HG02938 (cell line): ENCODE measurements around the gene PPTC7.
"Not testable (repeated sequence)": the region's sequence is repeated elsewhere in the genome, so short reads cannot be mapped to it uniquely, and the experiment has no call there.

ENCODE experiments used
- ATAC-seq: cut with Tn5 transposase; IDR thresholded peaks from one replicate; pipeline ENCODE4 v1.9.1; 2021; ENCODE audit warnings: mild to moderate bottlenecking, moderate library complexity; ENCODE audit not compliant: unreplicated experiment

PPTC7 gene

GRCh38 chr12:110587102-110587501 lies 4.0 kb upstream of the PPTC7 start:
- ATAC-seq = not testable (repeated sequence)

DNA sequence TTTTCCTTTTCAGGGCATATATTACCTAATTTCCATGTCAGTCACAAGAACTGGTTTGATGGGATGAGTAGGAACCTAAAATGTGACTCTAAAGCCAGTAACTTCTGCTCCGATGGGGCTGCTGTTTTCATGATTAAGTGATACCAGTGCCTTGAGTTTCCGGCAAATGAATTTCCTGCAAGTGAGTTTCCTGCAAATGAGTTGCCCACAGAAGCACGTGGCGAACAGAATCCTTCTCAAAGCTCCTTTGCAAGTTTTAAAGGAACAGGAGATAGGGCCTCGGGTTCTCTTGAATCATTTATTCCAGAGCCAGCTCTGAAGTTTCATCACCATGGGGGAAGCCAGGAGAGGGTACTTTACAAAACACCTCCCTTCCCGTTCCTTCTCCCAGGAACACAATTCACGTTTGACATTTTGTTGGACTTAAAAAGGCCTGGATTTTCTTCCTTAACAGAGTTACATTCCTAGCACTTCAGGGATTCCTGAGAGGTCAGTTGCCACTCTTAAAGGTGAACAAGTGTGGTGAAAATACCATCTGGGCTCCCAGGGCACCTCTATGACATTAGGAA lies 2.2 kb upstream of the PPTC7 start:
- no peak for ATAC-seq

GRCh38 chr12:110582276-110583136 lies 612 bp downstream of the PPTC7 start:
- peak; percentile 35 for ATAC-seq

- ATAC-seq = no peak
These were observed 1.2 kb downstream of the PPTC7 start for GRCh38 chr12:110581931-110582275.

- ATAC-seq = no peak
These were observed 3.4 kb downstream of the PPTC7 start for GRCh38 chr12:110579535-110580253.

DNA sequence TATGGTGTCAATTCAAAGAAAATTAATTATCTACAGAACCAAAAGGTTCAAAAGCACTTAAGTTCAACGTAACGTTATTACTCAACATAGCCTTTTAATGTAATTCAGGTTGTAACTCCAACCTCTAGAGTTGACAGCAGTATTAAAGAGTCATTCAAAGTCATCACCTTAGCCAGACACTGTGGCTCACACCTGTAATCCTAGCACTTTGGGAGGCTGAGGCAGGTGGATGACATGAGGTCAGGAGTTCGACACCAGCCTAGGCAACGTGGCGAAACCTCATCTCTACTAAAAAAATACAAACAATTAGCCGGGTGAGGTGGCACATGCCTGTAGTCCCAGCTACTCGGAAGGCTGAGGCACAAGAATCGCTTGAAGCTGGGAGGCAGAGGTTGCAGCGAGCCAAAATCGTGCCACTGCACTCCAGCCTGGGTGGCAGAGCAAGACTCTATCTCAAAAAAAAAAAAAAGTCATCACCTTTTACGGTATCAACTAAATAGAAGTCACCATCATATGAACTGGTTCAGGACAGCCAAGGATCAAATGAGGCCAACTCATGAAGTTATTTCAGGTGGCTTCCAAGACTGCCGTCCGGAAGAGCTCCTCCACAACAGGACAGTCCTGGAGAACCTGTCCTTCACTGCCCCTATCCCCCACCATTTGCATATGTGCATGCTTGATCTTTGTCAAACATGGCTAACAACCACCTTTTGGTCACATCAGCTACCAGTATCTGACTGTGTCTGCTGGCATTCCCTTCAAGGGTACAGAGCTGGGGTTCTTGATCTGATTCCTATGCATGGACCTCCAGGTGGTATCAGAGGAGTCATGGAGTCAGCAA lies 4.2 kb downstream of the PPTC7 start:
- ATAC-seq = no peak

DNA sequence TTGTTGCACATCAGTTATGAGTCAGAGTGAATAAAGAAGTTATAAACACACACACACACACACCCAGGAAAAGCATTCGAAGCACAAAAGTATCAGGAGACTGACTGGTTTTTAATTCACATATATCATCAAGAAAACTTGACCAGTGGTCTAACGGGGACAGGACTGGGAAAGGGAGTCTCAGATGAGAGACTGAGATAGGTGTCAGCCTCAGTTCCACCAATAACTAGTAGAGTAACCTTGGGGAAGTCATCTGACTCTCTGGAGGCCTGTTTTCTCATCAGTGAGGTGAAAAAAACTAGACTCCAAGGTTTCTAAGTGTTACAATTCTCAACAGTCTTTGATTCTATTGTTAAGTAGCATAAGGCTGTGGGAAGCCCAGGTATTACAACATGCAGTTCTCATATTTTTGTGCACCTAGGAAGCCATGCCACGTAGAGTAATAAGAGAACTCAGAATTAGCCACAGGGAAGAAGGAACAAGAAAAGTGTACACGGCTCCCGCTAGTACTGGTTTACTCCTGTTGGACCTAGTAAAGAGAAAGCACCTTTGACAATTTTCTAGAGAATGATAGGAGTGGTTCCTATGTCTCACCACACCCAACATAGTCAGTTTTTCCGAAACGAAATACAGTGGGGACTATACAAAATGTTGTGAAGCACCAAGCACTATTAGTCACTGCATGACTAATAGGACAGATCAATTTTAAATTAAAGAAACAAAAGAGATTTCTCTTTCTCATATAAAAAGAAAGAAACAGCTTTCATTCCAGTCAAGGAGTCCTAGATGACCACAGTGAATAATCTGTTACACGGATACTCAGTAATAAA lies 5.0 kb downstream of the PPTC7 start:
- ATAC-seq = no peak

GRCh38 chr12:110576504-110576903 lies 6.6 kb downstream of the PPTC7 start:
- no peak for ATAC-seq

DNA sequence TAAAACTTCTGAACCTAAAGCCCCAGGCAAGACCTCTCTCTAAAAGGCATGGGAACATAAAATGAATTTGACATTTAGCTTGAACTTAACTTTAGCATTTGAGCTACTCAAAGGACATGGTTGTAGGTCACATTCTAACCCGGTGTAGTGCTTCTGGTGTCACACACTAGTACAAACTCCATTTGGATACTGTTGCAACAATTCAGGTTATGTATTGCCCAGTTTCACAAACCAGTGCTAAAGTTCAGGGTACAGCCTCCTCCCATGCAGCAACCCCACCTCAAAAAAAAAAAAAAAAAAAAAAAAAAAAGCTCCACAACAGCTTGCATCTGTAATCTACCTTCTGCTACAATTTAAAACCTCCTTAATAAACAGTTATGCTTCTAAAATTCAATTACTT lies 7.8 kb downstream of the PPTC7 start:
- no peak for ATAC-seq

DNA sequence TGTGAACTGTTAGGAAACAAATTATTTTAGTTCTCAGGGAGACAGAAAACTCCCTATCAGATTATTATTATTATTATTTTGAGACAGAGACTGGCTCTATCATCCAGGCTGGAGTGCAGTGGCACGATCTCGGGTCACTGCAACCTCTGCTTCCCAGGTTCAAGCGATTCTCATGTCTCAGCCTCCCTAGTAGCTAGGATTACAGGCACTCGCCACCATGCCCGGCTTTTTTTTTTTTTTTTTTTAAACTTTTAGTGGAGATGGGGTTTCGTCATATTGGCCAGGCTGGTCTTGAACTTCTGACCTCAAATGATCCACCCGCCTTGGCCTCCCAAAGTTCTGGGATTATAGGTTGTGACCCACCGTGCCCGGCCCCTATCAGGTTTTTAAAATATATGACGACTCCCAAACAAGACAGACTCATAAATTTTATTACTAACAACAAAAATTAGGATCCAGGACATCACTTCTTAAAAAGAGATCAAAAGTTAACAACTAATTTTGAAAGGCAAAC lies 8.3 kb downstream of the PPTC7 start:
- ATAC-seq = not testable (repeated sequence)

DNA sequence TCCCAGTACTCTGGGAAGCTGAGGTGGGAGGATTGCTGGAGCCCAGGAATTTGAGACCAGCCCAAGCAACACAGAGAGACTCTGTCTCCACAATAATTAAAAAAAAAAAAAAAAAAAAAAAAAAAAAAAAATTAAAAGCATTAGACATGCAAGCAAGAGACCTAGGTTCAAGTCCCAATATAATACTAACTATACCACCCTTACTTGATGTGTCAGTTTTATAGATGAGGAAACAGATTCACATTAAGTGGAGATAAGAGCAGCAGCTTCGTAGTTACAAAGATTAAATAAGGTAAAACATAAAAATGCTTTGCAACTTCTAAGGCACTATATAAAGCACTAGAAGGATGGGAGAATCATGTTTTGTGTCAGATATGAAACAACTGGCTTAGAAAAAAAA lies 9.1 kb downstream of the PPTC7 start:
- ATAC-seq = no peak

GRCh38 chr12:110570798-110571197 lies 12.3 kb downstream of the PPTC7 start:
- not testable (repeated sequence) for ATAC-seq

DNA sequence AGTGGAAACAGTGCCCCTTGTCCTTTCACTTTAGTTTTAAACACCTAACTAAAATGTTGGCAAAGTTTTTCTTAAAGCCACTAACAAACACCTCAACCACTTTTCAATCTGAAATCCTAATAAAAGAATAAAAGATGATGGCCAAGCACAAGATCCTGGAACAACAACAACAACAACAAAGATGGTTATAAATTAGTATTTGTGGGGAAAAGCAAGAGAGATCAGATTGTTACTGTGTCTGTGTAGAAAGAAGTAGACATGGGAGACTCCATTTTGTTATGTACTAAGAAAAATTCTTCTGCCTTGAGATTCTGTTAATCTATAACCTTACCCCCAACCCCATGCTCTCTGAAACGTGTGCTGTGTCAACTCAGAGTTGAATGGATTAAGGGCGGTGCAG lies 13.3 kb downstream of the PPTC7 start:
- ATAC-seq = not testable (repeated sequence)

- no peak for ATAC-seq
These were observed 14.4 kb downstream of the PPTC7 start for GRCh38 chr12:110568752-110569151.

GRCh38 chr12:110566993-110567392 lies 16.1 kb downstream of the PPTC7 start:
- no peak for ATAC-seq

DNA sequence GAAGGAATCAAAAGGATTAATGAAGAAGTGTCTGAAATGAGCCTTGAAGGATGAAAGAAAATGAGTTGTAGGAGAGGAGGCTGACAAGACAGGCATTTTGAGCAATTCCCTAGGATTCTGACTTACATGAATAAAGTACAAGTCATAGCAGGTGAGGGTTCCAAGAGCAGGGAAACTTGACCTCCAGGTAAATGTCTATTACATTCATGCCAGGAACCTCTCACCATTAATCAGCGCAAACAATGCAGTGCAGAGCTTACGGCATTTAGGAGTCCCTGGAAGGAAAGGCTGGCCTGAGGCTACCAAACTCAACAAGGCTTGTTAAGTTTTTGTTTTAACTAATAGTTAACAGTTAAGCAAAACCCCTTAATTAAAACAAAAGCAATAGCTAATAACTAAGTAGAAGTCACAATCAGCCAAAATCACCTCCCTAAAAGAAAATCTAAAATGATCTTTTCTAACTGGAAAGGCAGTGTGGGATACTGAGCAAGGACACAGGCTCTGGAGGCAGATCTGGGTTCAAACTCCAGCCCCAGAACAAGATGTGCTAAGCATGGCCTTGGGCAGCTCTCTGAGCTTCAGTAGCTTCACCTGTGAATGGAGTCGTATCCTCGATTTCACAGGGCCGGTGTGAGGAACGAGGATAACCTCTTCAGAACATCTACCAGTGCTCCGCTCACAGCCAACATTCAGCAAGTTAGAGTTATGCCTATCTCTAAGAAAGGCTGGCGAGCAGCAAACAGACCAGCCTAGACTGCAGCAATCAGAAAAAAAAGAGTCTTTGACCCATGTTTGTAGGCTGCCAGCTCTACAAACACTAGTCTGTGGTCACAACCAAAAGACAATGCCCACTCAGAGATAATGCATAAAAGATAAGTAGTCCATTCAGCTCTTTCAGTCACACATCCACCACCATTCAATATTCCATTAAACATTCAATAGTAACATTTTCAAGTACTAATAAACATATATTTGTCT lies 16.9 kb downstream of the PPTC7 start:
- no peak for ATAC-seq

DNA sequence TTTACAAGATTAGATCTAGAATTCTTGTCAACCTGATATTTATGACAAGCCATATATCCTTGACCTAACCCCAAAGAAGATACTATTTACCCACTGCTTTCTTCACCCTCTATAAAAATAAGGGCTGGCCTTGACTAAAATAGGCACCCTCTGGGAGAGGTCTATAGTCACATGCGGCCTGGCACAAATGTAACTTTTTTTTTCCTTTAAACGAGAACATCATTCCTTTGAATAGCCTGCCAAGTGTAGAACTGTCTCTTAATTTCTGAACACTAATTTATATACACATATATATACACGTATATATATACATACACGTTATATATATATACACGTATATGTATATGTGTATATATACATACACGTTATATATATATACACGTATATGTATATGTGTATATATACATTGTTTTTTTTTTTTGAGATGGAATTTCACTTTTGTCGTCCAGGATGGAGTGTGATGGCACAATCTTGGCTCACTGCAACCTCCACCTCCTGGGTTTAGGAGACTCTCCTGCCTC lies 18.6 kb downstream of the PPTC7 start:
- no peak for ATAC-seq

GRCh38 chr12:110563702-110564470 lies 19.2 kb downstream of the PPTC7 start:
- ATAC-seq = no peak
